Thoracic aorta (tissue), 2 donors: ENCODE data around the gene DHRSX. TPM values are rescaled to one million over a fixed set of nuclear protein-coding genes. Genes with fewer than 3 reads are reported as not detected.
"Not testable (repeated sequence)": the region's sequence is repeated elsewhere in the genome, so short reads cannot be mapped to it uniquely, and the experiment has no call there.

ENCODE experiments used
- ATAC-seq: fragments of 150-250 bp; one replicate; pipeline ENCODE4 v1.8.0; 2017; ENCODE audit warnings: low read depth; ENCODE audit not compliant: insufficient number of reproducible peaks, low FRiP score
- DNase-seq: peaks from one replicate; pipeline ENCODE4 v3.0.0-alpha.2; 2020; ENCODE audit warnings: low spot score
- H3K27ac ChIP-seq, 2 donors: fragments of 200-600 bp; sonication (generic); 1 replicate in 1 of 2; 2 replicates in 1 of 2; pipeline ENCODE4 v1.5.1; 2016; ENCODE audit warnings: mild to moderate bottlenecking in 2 of 2, moderate library complexity in 2 of 2
- H3K27me3 ChIP-seq: fragments of 200-600 bp; sonication (generic); replicated peaks from 2 replicates; pipeline ENCODE4 v1.6.0; 2016; ENCODE audit warnings: mild to moderate bottlenecking; ENCODE audit not compliant: insufficient read depth
- H3K36me3 ChIP-seq: fragments of 200-600 bp; sonication (generic); one replicate; pipeline ENCODE4 v1.5.1; 2016
- H3K4me1 ChIP-seq, 2 donors: fragments of 200-600 bp; sonication (generic); 1 replicate in 1 of 2; 2 replicates in 1 of 2; pipeline versions ENCODE4 v1.5.1 to v1.6.0; 2016; ENCODE audit warnings: low read depth in 2 of 2, mild to moderate bottlenecking in 1 of 2; ENCODE audit not compliant: control insufficient read depth in 1 of 2
- H3K4me3 ChIP-seq: fragments of 200-600 bp; sonication (generic); 2 replicates; pipeline ENCODE4 v1.5.1; 2016; ENCODE audit warnings: mild to moderate bottlenecking
- H3K9me3 ChIP-seq: fragments of 200-600 bp; sonication (generic); 2 replicates; pipeline ENCODE4 v1.5.1; 2016
- CTCF ChIP-seq: fragments of 200-600 bp; sonication (generic); IDR thresholded peaks from one replicate; pipeline ENCODE4 v1.5.1; 2019; ENCODE audit warnings: antibody characterized with exemption
- total RNA-seq, 2 donors: library from RNA; depleted of rRNA; stranded (reverse); fragments of >200 nt; gene quantifications; one replicate each; pipeline versions ENCODE4 v1.1.0 to v1.2.3, GENCODE V29; 2016

Gene DHRSX
- total RNA-seq, 2 donors from 2014 or later: 14.9 to 16.8 TPM

GRCh38 chrX:2252331-2253065 is 248.3 kb downstream of the DHRSX start:
- no peak for DNase-seq
- no peak for TF ChIP-seq CTCF
- Histone ChIP-seq H3K27ac (no peak overlapping the region), H3K4me3 (no peak overlapping the region), H3K27me3 (no peaks in the 10 kb centered on the region), H3K36me3 (no peaks in the 10 kb centered on the region), H3K4me1 (no peaks in the 10 kb centered on the region), H3K9me3 (no peaks in the 10 kb centered on the region)
- ATAC-seq: no peak

GRCh38 chrX:2251211-2251610 is 249.6 kb downstream of the DHRSX start:
- no peak for DNase-seq
- H3K36me3 ChIP-seq: no peaks in the 10 kb centered on the region
- H3K4me1 ChIP-seq: no peaks in the 10 kb centered on the region
- no peak for ATAC-seq
- TF ChIP-seq CTCF: no peak
- H3K4me3 ChIP-seq: no peak overlapping the region
- H3K27ac ChIP-seq: no peak overlapping the region
- H3K9me3 ChIP-seq: no peaks in the 10 kb centered on the region
- H3K27me3 ChIP-seq: no peaks in the 10 kb centered on the region

- H3K4me1 ChIP-seq: no peaks in the 10 kb centered on the region
- DNase-seq (no peak), ATAC-seq (no peak)
- H3K27ac ChIP-seq: no peak overlapping the region
- no peak overlapping the region for H3K4me3 ChIP-seq
- H3K36me3 ChIP-seq: peaks cover 3% of the 10 kb centered on the region
- H3K9me3 ChIP-seq: no peaks in the 10 kb centered on the region
- no peaks in the 10 kb centered on the region for H3K27me3 ChIP-seq
- TF ChIP-seq CTCF: no peak
Observed at GRCh38 chrX:2243913-2244460, 256.8 kb downstream of the DHRSX start.

- H3K36me3 ChIP-seq: peaks cover 3% of the 10 kb centered on the region
- no peak for TF ChIP-seq CTCF
- ATAC-seq (no peak), DNase-seq (no peak)
- no peak overlapping the region for H3K4me3 ChIP-seq
- H3K9me3 ChIP-seq: no peaks in the 10 kb centered on the region
- no peaks in the 10 kb centered on the region for H3K4me1 ChIP-seq
- no peaks in the 10 kb centered on the region for H3K27me3 ChIP-seq
- H3K27ac ChIP-seq: no peak overlapping the region
Observed at GRCh38 chrX:2242980-2243379, 257.8 kb downstream of the DHRSX start.

GRCh38 chrX:2242326-2242725 is 258.4 kb downstream of the DHRSX start:
- H3K36me3 ChIP-seq: peaks cover 3% of the 10 kb centered on the region
- H3K27me3 ChIP-seq: no peaks in the 10 kb centered on the region
- no peaks in the 10 kb centered on the region for H3K4me1 ChIP-seq
- H3K27ac ChIP-seq: no peak overlapping the region
- no peak for DNase-seq
- no peaks in the 10 kb centered on the region for H3K9me3 ChIP-seq
- ATAC-seq: no peak
- no peak overlapping the region for H3K4me3 ChIP-seq
- TF ChIP-seq CTCF: no peak

GRCh38 chrX:2241496-2241895 is 259.3 kb downstream of the DHRSX start:
- H3K9me3 ChIP-seq, DNase-seq, H3K36me3 ChIP-seq, H3K4me3 ChIP-seq, H3K27me3 ChIP-seq, H3K4me1 ChIP-seq, H3K27ac ChIP-seq, ATAC-seq: not testable (repeated sequence)

- DNase-seq, ATAC-seq, H3K27me3 ChIP-seq, H3K4me3 ChIP-seq, H3K4me1 ChIP-seq, H3K9me3 ChIP-seq, H3K27ac ChIP-seq, H3K36me3 ChIP-seq: not testable (repeated sequence)
Observed at GRCh38 chrX:2240761-2241160, 260.0 kb downstream of the DHRSX start.
